Osteoblast (primary cell): Measurements from ENCODE around the gene PTCH2. TPM values are rescaled to one million over a fixed set of nuclear protein-coding genes. Genes with fewer than 3 reads are reported as not detected.

Source experiments
- DNase-seq: peaks from one replicate; pipeline ENCODE4 v3.0.0; 2011; ENCODE audit warnings: low spot score, mixed read lengths; ENCODE audit not compliant: insufficient read length; ENCODE audit errors: missing footprints
- H2AFZ ChIP-seq: 2 replicates; pipeline ENCODE4 v1.6.0; 2011; ENCODE audit warnings: mild to moderate bottlenecking, low read length
- H3K27ac ChIP-seq: 2 replicates; pipeline ENCODE4 v1.5.1; 2011; ENCODE audit warnings: mild to moderate bottlenecking, low read depth, low read length, moderate library complexity
- H3K27me3 ChIP-seq: 2 replicates; pipeline ENCODE4 v1.6.0; 2012; ENCODE audit warnings: mild to moderate bottlenecking, control low read depth, inconsistent platforms, low read length, moderate library complexity; ENCODE audit not compliant: insufficient read depth
- H3K36me3 ChIP-seq: 2 replicates; pipeline ENCODE4 v1.5.1; 2011; ENCODE audit warnings: mild to moderate bottlenecking, low read length, control low read depth, moderate library complexity; ENCODE audit not compliant: insufficient read depth
- H3K4me1 ChIP-seq: 2 replicates; pipeline ENCODE4 v1.5.1; 2011; ENCODE audit warnings: mild to moderate bottlenecking, low read length, control low read depth, moderate library complexity; ENCODE audit not compliant: insufficient read depth
- H3K4me2 ChIP-seq: 2 replicates; pipeline ENCODE4 v1.6.0; 2011; ENCODE audit warnings: mild to moderate bottlenecking, low read length; ENCODE audit not compliant: insufficient read depth
- H3K4me3 ChIP-seq: fragments of 200-600 bp; sonication (generic); 3 replicates; pipeline ENCODE4 v1.5.1; 2012; ENCODE audit warnings: mild to moderate bottlenecking, low read length, inconsistent platforms; ENCODE audit not compliant: insufficient read depth
- H3K79me2 ChIP-seq: 2 replicates; pipeline ENCODE4 v1.6.0; 2012; ENCODE audit warnings: mild to moderate bottlenecking, low read length, control low read depth, inconsistent platforms; ENCODE audit not compliant: insufficient read depth
- H3K9me3 ChIP-seq: 2 replicates; pipeline ENCODE4 v1.5.1; 2011; ENCODE audit warnings: low read depth, low read length, control low read depth
- H4K20me1 ChIP-seq: 2 replicates; pipeline ENCODE4 v1.6.0; 2012; ENCODE audit warnings: mild to moderate bottlenecking, low read length, control low read depth; ENCODE audit not compliant: insufficient read depth
- total RNA-seq: library from RNA; depleted of rRNA; stranded (reverse); fragments of >200 nt; gene quantifications from 2 replicates; pipeline ENCODE4 v1.2.3, GENCODE V29; 2012
- TF ChIP-seq, protein P1 (sequence below): IDR thresholded peaks from 2 replicates; pipeline ENCODE4 v1.5.1; 2011; ENCODE audit warnings: mild to moderate bottlenecking, low read depth, low read length, moderate library complexity; ENCODE audit errors: extremely low read depth

Gene PTCH2
- total RNA-seq, 1 donor: 0.36 TPM

DNA sequence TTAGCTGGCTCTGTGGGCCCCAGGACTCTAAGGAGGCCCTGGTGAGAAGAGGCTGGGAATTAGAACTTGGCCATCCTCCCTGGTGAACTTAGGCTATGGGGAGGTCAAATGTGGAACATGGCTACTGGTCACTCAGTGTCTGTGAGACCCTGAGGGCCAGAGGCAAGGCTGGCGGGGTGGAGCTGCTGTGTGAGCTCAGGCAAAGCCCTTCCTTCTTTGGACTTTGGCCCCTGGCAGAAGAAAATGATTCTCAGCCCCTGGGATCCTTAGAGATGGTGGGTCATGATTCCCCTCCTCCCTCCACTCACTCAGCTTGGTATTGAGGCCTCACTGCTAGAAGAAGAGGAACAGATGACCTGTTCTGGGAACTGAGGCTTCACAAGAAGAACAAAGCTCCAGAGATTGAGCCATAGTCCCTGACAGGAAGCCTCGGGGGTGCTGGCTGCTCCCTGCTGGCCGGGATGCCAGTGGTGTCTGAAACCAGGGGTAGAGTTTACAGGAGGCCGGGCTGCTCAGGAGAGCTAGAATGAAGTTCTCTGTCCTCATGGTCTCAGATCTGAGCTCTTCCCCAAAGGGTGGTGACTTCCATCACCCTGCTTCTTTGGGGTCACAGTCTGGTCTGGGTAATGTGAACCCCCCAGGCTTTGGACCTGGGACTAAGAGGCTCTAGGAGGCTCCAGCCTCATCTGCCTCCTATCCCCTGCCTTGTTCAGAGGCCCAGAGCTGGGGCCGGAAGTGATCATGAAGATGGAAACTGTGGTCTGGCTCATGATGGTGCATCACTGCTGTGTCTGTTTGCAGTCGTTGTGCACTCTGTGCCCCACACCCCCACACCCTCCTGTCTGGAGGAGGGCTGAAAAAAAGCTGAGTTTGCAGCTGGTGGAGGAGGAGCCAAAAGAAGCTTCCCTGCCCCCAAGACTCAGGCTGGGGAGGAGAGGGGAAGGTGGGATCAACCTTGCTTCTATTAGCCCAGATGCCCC is 33.8 kb downstream of the PTCH2 start:
- peak; percentile 94 for DNase-seq
- H3K27me3 ChIP-seq: no peaks in the 10 kb centered on the region

DNA sequence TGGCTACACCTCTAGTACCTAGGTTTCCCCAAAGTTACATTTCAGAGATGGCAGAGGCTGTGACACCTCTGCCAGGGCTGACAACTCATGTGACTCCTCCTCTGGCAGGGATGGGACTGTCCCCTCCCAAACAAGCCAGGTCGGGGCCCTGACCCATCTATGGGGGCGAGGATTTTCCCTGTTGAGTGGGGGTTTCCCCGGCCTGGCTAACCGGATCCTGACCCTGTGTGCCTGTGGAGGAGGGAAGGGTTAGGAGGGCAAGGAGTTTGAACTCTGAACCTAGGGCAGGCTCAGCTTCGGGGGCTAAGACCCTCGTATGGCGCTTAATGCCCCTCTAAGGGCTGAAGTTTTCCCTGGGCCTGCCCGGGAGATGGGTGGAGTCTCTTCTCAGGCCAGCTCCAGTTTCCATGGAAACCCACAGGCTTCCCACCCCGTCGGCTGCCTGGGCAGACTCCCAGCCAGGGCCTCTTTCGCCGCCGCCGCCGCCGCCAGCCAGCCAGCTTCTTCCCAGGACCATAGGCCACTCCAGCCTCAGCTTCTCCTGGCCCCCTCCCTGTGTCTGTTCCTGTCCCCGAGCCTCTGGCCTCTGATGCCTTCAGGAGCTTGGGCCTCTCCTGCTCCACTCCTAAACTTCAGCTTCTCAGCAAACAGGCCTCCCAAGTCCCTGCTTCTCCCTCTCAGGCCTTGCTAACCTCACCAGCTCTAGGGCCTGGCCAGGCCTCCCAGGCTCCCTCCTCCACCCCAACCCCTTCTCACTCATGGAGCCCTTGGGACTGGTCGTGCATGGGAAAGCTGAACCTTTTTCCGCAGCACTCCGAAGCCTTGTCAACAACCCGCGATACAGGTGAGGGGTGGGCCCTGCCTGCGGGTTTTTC is 34.8 kb downstream of the PTCH2 start, which contains the start of gene BTBD19:
Gene BTBD19 (plus strand): TSS at position 461 of the 875 bp plus-strand sequence. CDS start 298 bp downstream, at position 759.
- H4K20me1 ChIP-seq: peaks cover 5% of the 10 kb centered on the region
- H3K4me2 ChIP-seq: peak within 1 kb of the TSS; percentile 56
- H3K9me3 ChIP-seq: no peaks in the 10 kb centered on the region
- DNase-seq: peak; percentile 99
- H2AFZ ChIP-seq: peak within 1 kb of the TSS; percentile 74
- peaks cover 48% of the 10 kb centered on the region for H3K36me3 ChIP-seq
- H3K27ac ChIP-seq: peak within 1 kb of the TSS; percentile 99
- no peaks in the 10 kb centered on the region for H3K27me3 ChIP-seq
- TF ChIP-seq, protein P1, sequence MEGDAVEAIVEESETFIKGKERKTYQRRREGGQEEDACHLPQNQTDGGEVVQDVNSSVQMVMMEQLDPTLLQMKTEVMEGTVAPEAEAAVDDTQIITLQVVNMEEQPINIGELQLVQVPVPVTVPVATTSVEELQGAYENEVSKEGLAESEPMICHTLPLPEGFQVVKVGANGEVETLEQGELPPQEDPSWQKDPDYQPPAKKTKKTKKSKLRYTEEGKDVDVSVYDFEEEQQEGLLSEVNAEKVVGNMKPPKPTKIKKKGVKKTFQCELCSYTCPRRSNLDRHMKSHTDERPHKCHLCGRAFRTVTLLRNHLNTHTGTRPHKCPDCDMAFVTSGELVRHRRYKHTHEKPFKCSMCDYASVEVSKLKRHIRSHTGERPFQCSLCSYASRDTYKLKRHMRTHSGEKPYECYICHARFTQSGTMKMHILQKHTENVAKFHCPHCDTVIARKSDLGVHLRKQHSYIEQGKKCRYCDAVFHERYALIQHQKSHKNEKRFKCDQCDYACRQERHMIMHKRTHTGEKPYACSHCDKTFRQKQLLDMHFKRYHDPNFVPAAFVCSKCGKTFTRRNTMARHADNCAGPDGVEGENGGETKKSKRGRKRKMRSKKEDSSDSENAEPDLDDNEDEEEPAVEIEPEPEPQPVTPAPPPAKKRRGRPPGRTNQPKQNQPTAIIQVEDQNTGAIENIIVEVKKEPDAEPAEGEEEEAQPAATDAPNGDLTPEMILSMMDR: no peak
- H3K4me1 ChIP-seq: peaks cover 70% of the 10 kb centered on the region
- peak within 1 kb of the TSS; percentile 55 for H3K4me3 ChIP-seq
- peaks cover 38% of the 10 kb centered on the region for H3K79me2 ChIP-seq

More for the DNA sequence above, 33.8 kb downstream of the PTCH2 start:
- TF ChIP-seq, protein P1: no peak
- no peaks in the 10 kb centered on the region for H3K9me3 ChIP-seq
- peaks cover 29% of the 10 kb centered on the region for H3K79me2 ChIP-seq
- peaks cover 75% of the 10 kb centered on the region for H3K4me1 ChIP-seq
- H3K36me3 ChIP-seq: peaks cover 38% of the 10 kb centered on the region
- H3K4me2 ChIP-seq: peak overlapping the region; percentile 56
- H2AFZ ChIP-seq: no peak overlapping the region
- H3K4me3 ChIP-seq: peak overlapping the region; percentile 55
- H4K20me1 ChIP-seq: peaks cover 2% of the 10 kb centered on the region
- peak overlapping the region; percentile 99 for H3K27ac ChIP-seq

DNA sequence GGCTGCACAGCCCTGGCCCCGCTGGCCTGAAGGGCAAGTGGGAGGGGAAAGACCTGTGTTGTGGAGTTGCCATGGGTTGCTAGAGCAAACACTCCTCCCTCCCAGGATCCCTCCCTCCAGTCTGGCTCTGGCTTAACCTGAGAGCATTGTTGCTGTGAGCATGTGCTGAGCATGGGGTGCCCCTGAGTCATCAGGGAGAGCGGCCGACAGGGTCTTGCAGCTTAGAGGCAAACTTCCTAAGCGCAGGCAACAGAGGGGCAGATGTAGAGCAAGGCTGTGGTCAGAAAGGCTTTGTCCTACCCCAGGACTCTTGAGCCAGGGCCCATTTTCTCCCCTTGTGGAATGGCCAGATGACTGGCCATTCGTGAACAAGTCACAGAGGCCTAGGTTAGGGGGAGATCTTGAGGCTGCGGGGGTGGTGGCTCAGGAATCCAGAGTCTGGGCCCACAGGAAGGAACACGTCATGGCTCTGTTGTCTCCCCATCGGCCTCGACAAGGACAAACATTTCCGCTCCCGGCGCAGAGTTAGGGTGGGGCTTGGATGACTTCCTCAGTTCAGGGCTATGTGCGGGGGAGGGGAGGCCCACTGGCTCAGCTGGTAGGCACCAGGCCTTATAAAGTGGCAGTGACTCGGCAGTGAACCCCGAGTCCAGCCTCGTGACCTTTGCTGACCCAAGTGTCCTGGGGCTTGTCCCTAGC is 35.5 kb downstream of the PTCH2 start:
- TF ChIP-seq, protein P1: no peak
- Histone ChIP-seq H3K79me2 (peaks cover 46% of the 10 kb centered on the region), H3K27ac (peak overlapping the region; percentile 99), H3K4me3 (peak overlapping the region; percentile 55), H2AFZ (peak overlapping the region; percentile 74), H3K4me1 (peaks cover 76% of the 10 kb centered on the region), H3K36me3 (peaks cover 51% of the 10 kb centered on the region), H3K9me3 (no peaks in the 10 kb centered on the region), H4K20me1 (peaks cover 9% of the 10 kb centered on the region), H3K4me2 (peak overlapping the region; percentile 56), H3K27me3 (no peaks in the 10 kb centered on the region)
- peak; percentile 100 for DNase-seq
